ENCODE measurements around the gene B3GALT2.

GRCh38 chr1:193199940-193200339 is 13.5 kb upstream of the B3GALT2 start:
- TF ChIP-seq CTCF (IDR thresholded peaks at IDR 0.05; ENCODE audit: poor library complexity, severe bottlenecking) = no peak
- TF ChIP-seq POLR2AphosphoS5 (IDR thresholded peaks at IDR 0.05) = no peak
- no peak for TF ChIP-seq EZH2 (IDR thresholded peaks at IDR 0.05; ENCODE audit: borderline replicate concordance, insufficient read depth, low read length, poor library complexity, severe bottlenecking)
- no peak for TF ChIP-seq TAF1 (IDR thresholded peaks at IDR 0.05; ENCODE audit: low read depth)
- no peak for TF ChIP-seq RAD21 (conservative IDR thresholded peaks at IDR 0.05)
- no peak for TF ChIP-seq REST (IDR thresholded peaks at IDR 0.05; ENCODE audit: borderline replicate concordance)
- no peak for TF ChIP-seq SMC3 (conservative IDR thresholded peaks at IDR 0.05; ENCODE audit: poor library complexity)
